Transverse colon (tissue), 3 donors: ENCODE results near the gene LPAR1.

Experiments used
- CTCF ChIP-seq, 5 experiments: fragments of 200-600 bp in 3 of 5; fragments of 450-650 bp in 2 of 5; sonication (generic) in 3 of 5; IDR thresholded peaks; 1 replicate in 2 of 5; 2 replicates in 3 of 5; pipeline ENCODE4 v1.5.1; 2016 to 2017; ENCODE audit warnings: antibody characterized with exemption in 5 of 5, inconsistent platforms in 3 of 5, mild to moderate bottlenecking in 2 of 5, moderate library complexity in 1 of 5
- EP300 ChIP-seq: sonication (generic); formaldehyde crosslinking; IDR thresholded peaks from one replicate; pipeline ENCODE4 v1.6.1; 2017; ENCODE audit warnings: antibody characterized with exemption, low read depth

GRCh38 chr9:110922145-110922544 lies 116.1 kb downstream of the LPAR1 start:
- TF ChIP-seq CTCF (IDR thresholded peaks at IDR 0.05): no peak
- no peak for TF ChIP-seq EP300
